Measurements from ENCODE around the gene S100A7. TPM values are rescaled to one million over a fixed set of nuclear protein-coding genes. Genes with fewer than 3 reads are reported as not detected.

S100A7 gene
- polyA plus RNA-seq, 3 donors, result not detected

DNA sequence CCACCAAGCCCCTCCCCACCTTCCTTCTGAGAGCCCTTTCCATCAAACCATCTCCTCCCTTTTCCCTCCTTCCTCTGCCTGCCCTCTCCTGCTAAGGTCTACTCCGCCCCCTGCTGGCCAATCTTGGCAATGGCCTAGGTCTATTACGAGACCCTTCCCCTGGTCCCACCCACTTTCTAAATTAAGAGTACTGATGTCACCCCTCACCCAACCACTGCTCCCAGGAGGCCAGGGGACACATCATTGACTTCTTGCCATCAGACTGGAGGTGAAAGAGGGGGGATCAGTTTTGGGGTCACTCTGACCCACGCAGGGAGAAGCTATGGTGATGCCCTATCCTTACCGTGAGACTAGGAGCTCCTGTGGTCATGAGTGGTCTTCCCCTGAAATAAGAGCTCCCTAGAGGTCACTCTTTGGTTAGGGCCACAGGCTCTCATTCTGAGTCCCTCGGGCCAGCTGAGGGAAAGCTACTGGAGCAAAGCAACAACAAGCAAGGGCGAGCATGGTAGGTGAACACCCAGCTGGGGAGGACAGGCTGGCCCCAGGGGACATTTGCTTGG, 34.6 kb upstream of the S100A7 start:
- Mint-ChIP-seq H3K4me3 (no peak overlapping the region), H3K9me3 (no peaks in the 10 kb centered on the region), H3K27ac (peak overlapping the region in 2 of 7 donors; percentile 70 to 74), H3K36me3 (no peaks in the 10 kb centered on the region), H3K27me3 (ENCODE audit: low read depth in 3 of 3) (peaks cover 4 to 10% (median 8%) of the 10 kb centered on the region in 3 donors), H3K4me1 (peaks cover 12% of the 10 kb centered on the region)
- H3K4me1 ChIP-seq (ENCODE audit: control insufficient read depth in 1 of 2, insufficient read depth in 2 of 2, low read length in 2 of 2), result peaks cover 13 to 15% of the 10 kb centered on the region in 2 donors
- peak; percentile 62 to 73 (median 69) for DNase-seq
- no peak overlapping the region for H3K4me3 ChIP-seq (replicated peaks in 1 of 3; ENCODE audit: low read depth in 2 of 3, low read length in 3 of 3)
- no peaks in the 10 kb centered on the region for H3K36me3 ChIP-seq (replicated peaks in 1 of 2; ENCODE audit: control insufficient read depth in 1 of 2, insufficient read depth in 2 of 2, low read length in 2 of 2)
- H3K27me3 ChIP-seq (ENCODE audit: control insufficient read depth in 2 of 2, insufficient read depth in 2 of 2, low read length in 2 of 2), result no peaks in the 10 kb centered on the region
- WGBS (ENCODE audit: insufficient coverage), result 52% methylated on average over 6 of the region's 6 CpGs
- H3K79me2 ChIP-seq (ENCODE audit: insufficient read depth, low read length), result no peaks in the 10 kb centered on the region
- intact Hi-C loops (cut with micrococcal nuclease), result loop anchor here (1.0 to 10.0 kb wide), 4 partner anchors 80 to 143 kb away; partner anchors contain the start of gene S100A7A (in 1 of the 2)
- no peaks in the 10 kb centered on the region for H3K9me3 ChIP-seq (replicated peaks in 1 of 2; ENCODE audit: control insufficient read depth in 1 of 2, insufficient read depth in 1 of 2, low read length in 2 of 2)
- no peak overlapping the region for H3K27ac ChIP-seq (ENCODE audit: low read depth in 1 of 2, low read length in 2 of 2)
- no peaks in the 10 kb centered on the region for H4K20me1 ChIP-seq (ENCODE audit: insufficient read depth, low read length)
- TF ChIP-seq CTCF (IDR thresholded peaks at IDR 0.05), result peak; percentile 99
- H2AFZ ChIP-seq (ENCODE audit: insufficient read depth, low read depth, low read length, poor library complexity, severe bottlenecking), result no peak overlapping the region
- no peak overlapping the region for H3K4me2 ChIP-seq (replicated peaks; ENCODE audit: extremely low read depth, low read length, poor library complexity, severe bottlenecking)
- H3K9ac ChIP-seq (ENCODE audit: insufficient read depth, low read length, poor library complexity, severe bottlenecking), result no peak overlapping the region

- Histone ChIP-seq H3K79me2 (ENCODE audit: insufficient read depth, low read length) (no peaks in the 10 kb centered on the region), H3K4me1 (ENCODE audit: control insufficient read depth in 1 of 2, insufficient read depth in 2 of 2, low read length in 2 of 2) (peaks cover 13 to 17% of the 10 kb centered on the region in 2 donors), H3K4me3 (replicated peaks in 1 of 3; ENCODE audit: low read depth in 2 of 3, low read length in 3 of 3) (no peak overlapping the region), H4K20me1 (ENCODE audit: insufficient read depth, low read length) (no peaks in the 10 kb centered on the region), H3K4me2 (replicated peaks; ENCODE audit: extremely low read depth, low read length, poor library complexity, severe bottlenecking) (no peak overlapping the region), H3K27me3 (ENCODE audit: control insufficient read depth in 2 of 2, insufficient read depth in 2 of 2, low read length in 2 of 2) (no peaks in the 10 kb centered on the region), H3K9ac (ENCODE audit: insufficient read depth, low read length, poor library complexity, severe bottlenecking) (no peak overlapping the region), H3K27ac (ENCODE audit: low read depth in 1 of 2, low read length in 2 of 2) (no peak overlapping the region), H2AFZ (ENCODE audit: insufficient read depth, low read depth, low read length, poor library complexity, severe bottlenecking) (no peak overlapping the region), H3K9me3 (replicated peaks in 1 of 2; ENCODE audit: control insufficient read depth in 1 of 2, insufficient read depth in 1 of 2, low read length in 2 of 2) (no peaks in the 10 kb centered on the region), H3K36me3 (replicated peaks in 1 of 2; ENCODE audit: control insufficient read depth in 1 of 2, insufficient read depth in 2 of 2, low read length in 2 of 2) (no peaks in the 10 kb centered on the region)
- DNase-seq, result no peak
- intact Hi-C loops (cut with micrococcal nuclease), result loop anchor here in 1 of 2 donors (10.0 kb wide), 1 partner anchor 79 kb away; the partner anchor contains the start of gene S100A7A
- TF ChIP-seq CTCF (IDR thresholded peaks at IDR 0.05), result no peak
- 77% methylated on average over 6 of the region's 6 CpGs for WGBS (ENCODE audit: insufficient coverage)
- H3K9me3 Mint-ChIP-seq, result peaks cover 0 to 2% (median 0%) of the 10 kb centered on the region in 7 donors
- peaks cover under 1 to 7% (median 4%) of the 10 kb centered on the region in 3 donors for H3K27me3 Mint-ChIP-seq (ENCODE audit: low read depth in 3 of 3)
- peak overlapping the region in 2 of 7 donors; percentile 1 to 51 for H3K27ac Mint-ChIP-seq
- no peak overlapping the region for H3K4me3 Mint-ChIP-seq
- H3K4me1 Mint-ChIP-seq, result peaks cover 12% of the 10 kb centered on the region
- no peaks in the 10 kb centered on the region for H3K36me3 Mint-ChIP-seq
Measured at GRCh38 chr1:153493343-153493960, 33.0 kb upstream of the S100A7 start.

Measured in CD14-positive monocyte (primary cell).